Suprapubic skin (tissue), 4 donors: ENCODE results near the gene CACNA2D1. TPM values are rescaled to one million over a fixed set of nuclear protein-coding genes. Genes with fewer than 3 reads are reported as not detected.

ENCODE experiments used
- DNase-seq, 2 donors: peaks; one replicate each; pipeline ENCODE4 v3.0.0-alpha.2; 2019; ENCODE audit warnings: low spot score in 2 of 2
- H3K27ac ChIP-seq: fragments of 200-600 bp; sonication (generic); one replicate; pipeline ENCODE4 v1.5.1; 2019
- H3K27me3 ChIP-seq: fragments of 200-600 bp; sonication (generic); one replicate; pipeline ENCODE4 v1.5.1; 2019
- H3K36me3 ChIP-seq: fragments of 200-600 bp; sonication (generic); one replicate; pipeline ENCODE4 v1.5.1; 2019
- H3K4me1 ChIP-seq: fragments of 200-600 bp; sonication (generic); one replicate; pipeline ENCODE4 v1.5.1; 2019
- H3K4me3 ChIP-seq: fragments of 200-600 bp; sonication (generic); one replicate; pipeline ENCODE4 v1.5.1; 2019; ENCODE audit warnings: mild to moderate bottlenecking
- H3K9me3 ChIP-seq: fragments of 200-600 bp; sonication (generic); one replicate; pipeline ENCODE4 v1.5.1; 2019
- CTCF ChIP-seq, 2 donors: fragments of 200-600 bp in 1 of 2; fragments of 450-650 bp in 1 of 2; sonication (generic) in 1 of 2; IDR thresholded peaks; one replicate each; pipeline ENCODE4 v1.5.1; 2016 to 2019; ENCODE audit warnings: antibody characterized with exemption in 2 of 2, mild to moderate bottlenecking in 1 of 2, moderate library complexity in 1 of 2
- EP300 ChIP-seq: sonication (generic); formaldehyde crosslinking; IDR thresholded peaks from one replicate; pipeline ENCODE4 v1.6.1; 2017; ENCODE audit warnings: antibody characterized with exemption
- POLR2A ChIP-seq, 2 donors: fragments of 450-650 bp; IDR thresholded peaks; one replicate each; pipeline ENCODE4 v1.6.1; 2017; ENCODE audit warnings: antibody characterized with exemption in 2 of 2, mild to moderate bottlenecking in 2 of 2, moderate library complexity in 2 of 2
- POLR2AphosphoS5 ChIP-seq, 3 donors: sonication (generic); formaldehyde crosslinking; IDR thresholded peaks; one replicate each; pipeline ENCODE4 v1.6.1; 2017; ENCODE audit warnings: antibody characterized with exemption in 3 of 3
- WGBS: methylation state at CpG from one replicate; pipeline ENCODE4 v1.1.5; 2018; 5-methylcytosine and 5-hydroxymethylcytosine counted together
- total RNA-seq, 4 donors: library from RNA; depleted of rRNA; stranded (reverse); fragments of >200 nt; gene quantifications; one replicate each; pipeline ENCODE4 v1.1.0, GENCODE V29; 2016

CACNA2D1 gene
- total RNA-seq, 4 donors from 2014 or later = 9.3 to 16.9 (median 10.6) TPM

- peaks cover 20% of the 10 kb centered on the region for H3K4me1 ChIP-seq
- peak overlapping the region; percentile 93 for H3K4me3 ChIP-seq
- no CpG with 5 or more reads among the region's 64 CpGs for WGBS
- peak overlapping the region; percentile 91 for H3K27ac ChIP-seq
- TF ChIP-seq EP300 (no peak), POLR2AphosphoS5 (IDR thresholded peaks at IDR 0.05) (no peak), CTCF (IDR thresholded peaks at IDR 0.05) (no peak), POLR2A (IDR thresholded peaks at IDR 0.05) (no peak)
- H3K27me3 ChIP-seq = no peaks in the 10 kb centered on the region
- DNase-seq = peak in 1 of 2 donors; percentile 65
- no peaks in the 10 kb centered on the region for H3K9me3 ChIP-seq
- H3K36me3 ChIP-seq = no peaks in the 10 kb centered on the region
Observed at GRCh38 chr7:82443036-82443546, 486 bp downstream of the CACNA2D1 start.

GRCh38 chr7:82442492-82443035 is 1.0 kb downstream of the CACNA2D1 start:
- H3K9me3 ChIP-seq = no peaks in the 10 kb centered on the region
- H3K27ac ChIP-seq = peak overlapping the region; percentile 91
- no peak for DNase-seq
- TF ChIP-seq CTCF (IDR thresholded peaks at IDR 0.05) = no peak
- no peak for TF ChIP-seq POLR2AphosphoS5 (IDR thresholded peaks at IDR 0.05)
- no peak for TF ChIP-seq EP300
- TF ChIP-seq POLR2A (IDR thresholded peaks at IDR 0.05) = no peak
- H3K4me1 ChIP-seq = peaks cover 20% of the 10 kb centered on the region
- no peaks in the 10 kb centered on the region for H3K36me3 ChIP-seq
- H3K4me3 ChIP-seq = peak overlapping the region; percentile 93
- no peaks in the 10 kb centered on the region for H3K27me3 ChIP-seq
- 1% methylated on average over 18 of the region's 22 CpGs for WGBS

- TF ChIP-seq POLR2A (IDR thresholded peaks at IDR 0.05) (no peak), EP300 (no peak)
- Histone ChIP-seq H3K4me1 (peaks cover 20% of the 10 kb centered on the region), H3K4me3 (peak overlapping the region; percentile 93), H3K9me3 (no peaks in the 10 kb centered on the region), H3K27ac (no peak overlapping the region), H3K27me3 (no peaks in the 10 kb centered on the region), H3K36me3 (no peaks in the 10 kb centered on the region)
- DNase-seq = no peak
- 39% methylated on average over 9 of the region's 9 CpGs for WGBS
Observed at GRCh38 chr7:82441669-82442478, 1.7 kb downstream of the CACNA2D1 start.

- 87% methylated on average over 5 of the region's 5 CpGs for WGBS
- Histone ChIP-seq H3K27me3 (no peaks in the 10 kb centered on the region), H3K4me3 (no peak overlapping the region), H3K9me3 (no peaks in the 10 kb centered on the region), H3K36me3 (no peaks in the 10 kb centered on the region), H3K27ac (no peak overlapping the region), H3K4me1 (peaks cover 13% of the 10 kb centered on the region)
- no peak for DNase-seq
- TF ChIP-seq EP300 (no peak), CTCF (IDR thresholded peaks at IDR 0.05) (no peak), POLR2AphosphoS5 (IDR thresholded peaks at IDR 0.05) (no peak), POLR2A (IDR thresholded peaks at IDR 0.05) (no peak)
Observed at GRCh38 chr7:82438521-82438920, 5.1 kb downstream of the CACNA2D1 start.

GRCh38 chr7:82435769-82436168 is 7.8 kb downstream of the CACNA2D1 start:
- Histone ChIP-seq H3K9me3 (no peaks in the 10 kb centered on the region), H3K36me3 (no peaks in the 10 kb centered on the region), H3K27ac (no peak overlapping the region), H3K27me3 (no peaks in the 10 kb centered on the region), H3K4me1 (no peaks in the 10 kb centered on the region), H3K4me3 (no peak overlapping the region)
- DNase-seq = no peak
- TF ChIP-seq CTCF (IDR thresholded peaks at IDR 0.05) (no peak), POLR2A (IDR thresholded peaks at IDR 0.05) (no peak)
- WGBS = 89% methylated on average over 5 of the region's 5 CpGs
